H9 (cell line): ENCODE results near the gene CYP2R1. TPM values are rescaled to one million over a fixed set of nuclear protein-coding genes. Genes with fewer than 3 reads are reported as not detected.

Experiments used
- DNase-seq: peaks from one replicate; pipeline ENCODE4 v3.0.0-alpha.2; 2017
- H2AFZ ChIP-seq: one replicate; pipeline ENCODE4 v1.6.1; 2013; ENCODE audit warnings: mild to moderate bottlenecking, low read length, control low read depth, moderate library complexity
- H2AK5ac ChIP-seq: 2 replicates; pipeline ENCODE4 v1.6.1; 2013; ENCODE audit warnings: low read length, control low read depth, mixed read lengths; ENCODE audit not compliant: insufficient read length
- H2BK120ac ChIP-seq: one replicate; pipeline ENCODE4 v1.6.1; 2013; ENCODE audit warnings: low read depth, mild to moderate bottlenecking, low read length, control low read depth, inconsistent platforms; ENCODE audit not compliant: poor library complexity, severe bottlenecking
- H2BK12ac ChIP-seq: 2 replicates; pipeline ENCODE4 v1.6.1; 2013; ENCODE audit warnings: low read length, control low read depth, mixed read lengths, low read depth; ENCODE audit not compliant: insufficient read length
- H2BK15ac ChIP-seq: 2 replicates; pipeline ENCODE4 v1.6.1; 2013; ENCODE audit warnings: low read depth, low read length, control low read depth
- H2BK20ac ChIP-seq: one replicate; pipeline ENCODE4 v1.6.1; 2013; ENCODE audit warnings: low read depth, mild to moderate bottlenecking, low read length, control low read depth, inconsistent platforms; ENCODE audit not compliant: poor library complexity, severe bottlenecking
- H2BK5ac ChIP-seq: 2 replicates; pipeline ENCODE4 v1.6.1; 2013; ENCODE audit warnings: low read length, control low read depth, mixed read lengths; ENCODE audit not compliant: insufficient read length
- H3K14ac ChIP-seq: 2 replicates; pipeline ENCODE4 v1.6.1; 2013; ENCODE audit warnings: low read length, control low read depth; ENCODE audit not compliant: insufficient read depth
- H3K18ac ChIP-seq: 2 replicates; pipeline ENCODE4 v1.6.1; 2013; ENCODE audit warnings: low read depth, mild to moderate bottlenecking, mixed read lengths, low read length, control low read depth; ENCODE audit not compliant: insufficient read length
- H3K23ac ChIP-seq: 2 replicates; pipeline ENCODE4 v1.6.1; 2013; ENCODE audit warnings: low read length, control low read depth, mixed read lengths, low read depth; ENCODE audit not compliant: insufficient read length
- H3K23me2 ChIP-seq: 2 replicates; pipeline ENCODE4 v1.6.1; 2013; ENCODE audit warnings: low read depth, mild to moderate bottlenecking, mixed read lengths, low read length, control low read depth; ENCODE audit not compliant: insufficient read length, poor library complexity, severe bottlenecking
- H3K27ac ChIP-seq: 2 replicates; pipeline ENCODE4 v1.5.1; 2013; ENCODE audit warnings: low read length, control low read depth, mixed read lengths, low read depth; ENCODE audit not compliant: insufficient read length
- H3K27me3 ChIP-seq: 2 replicates; pipeline ENCODE4 v1.6.1; 2013; ENCODE audit warnings: low read length, control low read depth, inconsistent platforms; ENCODE audit not compliant: insufficient read depth
- H3K4ac ChIP-seq: 2 replicates; pipeline ENCODE4 v1.6.1; 2013; ENCODE audit warnings: low read depth, mild to moderate bottlenecking, control low read depth, inconsistent platforms, low read length, moderate library complexity
- H3K4me1 ChIP-seq: 2 replicates; pipeline ENCODE4 v1.6.1; 2013; ENCODE audit warnings: low read length, control low read depth, inconsistent platforms; ENCODE audit not compliant: insufficient read depth
- H3K4me2 ChIP-seq: 2 replicates; pipeline ENCODE4 v1.6.1; 2013; ENCODE audit warnings: low read length, control low read depth, mixed read lengths; ENCODE audit not compliant: insufficient read length, insufficient read depth
- H3K56ac ChIP-seq: 2 replicates; pipeline ENCODE4 v1.6.1; 2013; ENCODE audit warnings: low read depth, mild to moderate bottlenecking, mixed read lengths, low read length, control low read depth; ENCODE audit not compliant: insufficient read length
- H3K79me1 ChIP-seq: 2 replicates; pipeline ENCODE4 v1.6.1; 2013; ENCODE audit warnings: low read depth, mild to moderate bottlenecking, moderate library complexity, low read length, control low read depth, inconsistent platforms; ENCODE audit not compliant: insufficient read depth, poor library complexity, severe bottlenecking
- H3K79me2 ChIP-seq: 2 replicates; pipeline ENCODE4 v1.6.1; 2013; ENCODE audit warnings: low read length, control low read depth, inconsistent platforms; ENCODE audit not compliant: insufficient read depth
- H3K9ac ChIP-seq: 2 replicates; pipeline ENCODE4 v1.6.1; 2013; ENCODE audit warnings: low read length, control low read depth, mixed read lengths; ENCODE audit not compliant: insufficient read length; ENCODE audit errors: extremely low read depth
- H3K9me3 ChIP-seq: one replicate; pipeline ENCODE4 v1.6.1; 2013; ENCODE audit warnings: low read depth, low read length, inconsistent platforms; ENCODE audit not compliant: control insufficient read depth
- H3T11ph ChIP-seq: one replicate; pipeline ENCODE4 v1.6.1; 2013; ENCODE audit warnings: mild to moderate bottlenecking, low read length, control low read depth, inconsistent platforms
- H4K20me1 ChIP-seq: one replicate; pipeline ENCODE4 v1.6.1; 2013; ENCODE audit not compliant: control insufficient read depth, insufficient read length, insufficient read depth
- H4K5ac ChIP-seq: 2 replicates; pipeline ENCODE4 v1.6.1; 2013; ENCODE audit warnings: low read depth, mild to moderate bottlenecking, mixed read lengths, low read length, control low read depth; ENCODE audit not compliant: insufficient read length
- H4K8ac ChIP-seq: replicated peaks from 2 replicates; pipeline ENCODE4 v1.6.1; 2013; ENCODE audit warnings: low read length, control low read depth, mixed read lengths, low read depth; ENCODE audit not compliant: insufficient read length
- H4K91ac ChIP-seq: 2 replicates; pipeline ENCODE4 v1.6.1; 2013; ENCODE audit warnings: low read depth, mild to moderate bottlenecking, moderate library complexity, mixed read lengths, low read length, control low read depth; ENCODE audit not compliant: insufficient read length
- H3K27ac Mint-ChIP-seq, 3 experiments: 2 replicates in 2 of 3; 3 replicates in 1 of 3; pipeline ENCODE4 v1.8.0; 2020 to 2021; ENCODE audit warnings: mixed read lengths in 3 of 3, mild to moderate bottlenecking in 1 of 3, moderate library complexity in 1 of 3
- H3K27me3 Mint-ChIP-seq: 2 replicates; pipeline ENCODE4 v1.8.0; 2021; ENCODE audit warnings: low read depth, mild to moderate bottlenecking, moderate library complexity, mixed read lengths
- H3K36me3 Mint-ChIP-seq, 3 experiments: 2 replicates in 2 of 3; 3 replicates in 1 of 3; pipeline ENCODE4 v1.8.0; 2020 to 2021; ENCODE audit warnings: low read depth in 3 of 3, mixed read lengths in 3 of 3; ENCODE audit not compliant: insufficient read depth in 1 of 3
- H3K4me1 Mint-ChIP-seq, 2 experiments: 2 replicates each; pipeline ENCODE4 v1.8.0; 2020; ENCODE audit warnings: mixed read lengths in 2 of 2
- H3K4me3 Mint-ChIP-seq, 2 experiments: 2 replicates in 1 of 2; 3 replicates in 1 of 2; pipeline ENCODE4 v1.8.0; 2020 to 2021; ENCODE audit warnings: mild to moderate bottlenecking in 2 of 2, mixed read lengths in 2 of 2, moderate library complexity in 1 of 2
- H3K9me3 Mint-ChIP-seq, 2 experiments: 2 replicates in 1 of 2; 3 replicates in 1 of 2; pipeline ENCODE4 v1.8.0; 2020; ENCODE audit warnings: mild to moderate bottlenecking in 2 of 2, mixed read lengths in 2 of 2, moderate library complexity in 1 of 2
- total RNA-seq: library from RNA; stranded (reverse); gene quantifications from 2 replicates; pipeline ENCODE4 v1.2.1, GENCODE V29; 2021
- TF ChIP-seq, protein P1 (sequence below): fragments of 200-600 bp; sonication (generic); conservative IDR thresholded peaks from 3 replicates; pipeline ENCODE4 v1.8.0; 2021; ENCODE audit warnings: antibody characterized with exemption, mild to moderate bottlenecking

CYP2R1 gene
- total RNA-seq, 1 experiment from 2014 or later: 10.3 TPM

DNA sequence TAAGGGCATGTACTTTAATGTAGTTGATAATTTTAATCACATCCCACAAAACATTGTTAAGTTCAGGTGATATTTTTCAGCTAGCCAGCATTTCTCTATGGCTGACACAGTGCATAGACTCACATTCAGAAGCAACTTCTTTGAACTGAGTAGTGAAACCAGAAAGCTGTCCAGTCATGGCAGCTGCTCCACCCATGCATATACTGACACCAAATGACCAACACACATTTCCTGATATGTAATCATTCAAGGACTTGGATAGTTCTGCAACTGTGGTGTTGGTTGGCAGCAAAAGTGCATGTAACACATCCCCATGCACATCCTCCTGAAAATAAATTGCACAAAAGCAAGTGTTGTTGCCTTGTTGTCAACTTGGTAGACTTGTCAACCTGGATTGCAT is 40.4 kb upstream of the CYP2R1 start:
- no peaks in the 10 kb centered on the region for H3K79me2 ChIP-seq
- H3K4me1 ChIP-seq: no peaks in the 10 kb centered on the region
- no peak for DNase-seq

More for the DNA sequence above, 40.4 kb upstream of the CYP2R1 start:
- no peak overlapping the region for H2BK12ac ChIP-seq
- H3K79me1 ChIP-seq: no peaks in the 10 kb centered on the region
- H2BK5ac ChIP-seq: no peak overlapping the region
- H2BK15ac ChIP-seq: no peak overlapping the region
- no peak overlapping the region for H3K4ac ChIP-seq
- H3T11ph ChIP-seq: no peak overlapping the region
- H3K9me3 ChIP-seq: no peaks in the 10 kb centered on the region
- no peak overlapping the region for H3K4me2 ChIP-seq
- TF ChIP-seq, protein P1, sequence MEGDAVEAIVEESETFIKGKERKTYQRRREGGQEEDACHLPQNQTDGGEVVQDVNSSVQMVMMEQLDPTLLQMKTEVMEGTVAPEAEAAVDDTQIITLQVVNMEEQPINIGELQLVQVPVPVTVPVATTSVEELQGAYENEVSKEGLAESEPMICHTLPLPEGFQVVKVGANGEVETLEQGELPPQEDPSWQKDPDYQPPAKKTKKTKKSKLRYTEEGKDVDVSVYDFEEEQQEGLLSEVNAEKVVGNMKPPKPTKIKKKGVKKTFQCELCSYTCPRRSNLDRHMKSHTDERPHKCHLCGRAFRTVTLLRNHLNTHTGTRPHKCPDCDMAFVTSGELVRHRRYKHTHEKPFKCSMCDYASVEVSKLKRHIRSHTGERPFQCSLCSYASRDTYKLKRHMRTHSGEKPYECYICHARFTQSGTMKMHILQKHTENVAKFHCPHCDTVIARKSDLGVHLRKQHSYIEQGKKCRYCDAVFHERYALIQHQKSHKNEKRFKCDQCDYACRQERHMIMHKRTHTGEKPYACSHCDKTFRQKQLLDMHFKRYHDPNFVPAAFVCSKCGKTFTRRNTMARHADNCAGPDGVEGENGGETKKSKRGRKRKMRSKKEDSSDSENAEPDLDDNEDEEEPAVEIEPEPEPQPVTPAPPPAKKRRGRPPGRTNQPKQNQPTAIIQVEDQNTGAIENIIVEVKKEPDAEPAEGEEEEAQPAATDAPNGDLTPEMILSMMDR: no peak
- Mint-ChIP-seq H3K4me1 (no peaks in the 10 kb centered on the region), H3K9me3 (peaks cover 14 to 19% of the 10 kb centered on the region in 2 experiments), H3K4me3 (no peak overlapping the region), H3K36me3 (peaks cover 0 to 7% (median 2%) of the 10 kb centered on the region in 3 experiments; a peak in 6 of 7 replicates), H3K27ac (no peak overlapping the region), H3K27me3 (peaks cover 5% of the 10 kb centered on the region)
- H2BK20ac ChIP-seq: no peak overlapping the region
- H3K23ac ChIP-seq: no peak overlapping the region
- H4K5ac ChIP-seq: no peak overlapping the region
- no peak overlapping the region for H3K9ac ChIP-seq
- H2AFZ ChIP-seq: no peak overlapping the region
- H4K20me1 ChIP-seq: no peaks in the 10 kb centered on the region
- H2BK120ac ChIP-seq: no peak overlapping the region
- no peak overlapping the region for H3K18ac ChIP-seq
- no peak overlapping the region for H4K8ac ChIP-seq
- no peaks in the 10 kb centered on the region for H3K27me3 ChIP-seq
- H4K91ac ChIP-seq: no peak overlapping the region
- H3K23me2 ChIP-seq: no peaks in the 10 kb centered on the region
- H2AK5ac ChIP-seq: no peak overlapping the region
- H3K27ac ChIP-seq: no peak overlapping the region
- no peak overlapping the region for H3K14ac ChIP-seq
- H3K56ac ChIP-seq: no peak overlapping the region
